WTC11 (cell line): Measurements from ENCODE around the gene THRSP. TPM values are rescaled to one million over a fixed set of nuclear protein-coding genes. Genes with fewer than 3 reads are reported as not detected.

Experiments
- ATAC-seq: fragments of 200-7000 bp; cut with Tn5 transposase; 2 replicates; pipeline ENCODE4 v1.10.0; 2021; ENCODE audit warnings: mild to moderate bottlenecking, moderate library complexity
- CTCF ChIA-PET: fragments of 300-600 bp; sonication (Branson Sonifier 250); formaldehyde crosslinking; loops from one replicate; lab custom pipeline; 2021; ENCODE audit warnings: antibody characterized with exemption; lab: Charles Lee
- POLR2A ChIA-PET: fragments of 350-600 bp; sonication (Branson Sonifier 250); formaldehyde crosslinking; loops from one replicate; lab custom pipeline; 2021; ENCODE audit warnings: antibody characterized with exemption; lab: Charles Lee
- DNase-seq: peaks from one replicate; pipeline ENCODE4 v3.0.0; 2021; ENCODE audit warnings: low spot score
- H3K27ac Mint-ChIP-seq: 2 replicates; pipeline ENCODE4 v1.8.0; 2021; ENCODE audit warnings: mixed read lengths
- H3K27me3 Mint-ChIP-seq: 2 replicates; pipeline ENCODE4 v1.8.0; 2021; ENCODE audit warnings: low read depth, mild to moderate bottlenecking, moderate library complexity, mixed read lengths
- H3K36me3 Mint-ChIP-seq: 2 replicates; pipeline ENCODE4 v1.8.0; 2021; ENCODE audit warnings: mixed read lengths
- H3K4me1 Mint-ChIP-seq: 2 replicates; pipeline ENCODE4 v1.8.0; 2022; ENCODE audit warnings: mixed read lengths
- H3K4me3 Mint-ChIP-seq: 2 replicates; pipeline ENCODE4 v1.8.0; 2021; ENCODE audit warnings: mild to moderate bottlenecking, moderate library complexity, mixed read lengths
- H3K9me3 Mint-ChIP-seq: 2 replicates; pipeline ENCODE4 v1.8.0; 2021; ENCODE audit warnings: mixed read lengths
- ATF1 ChIP-seq: sonication (generic); formaldehyde crosslinking; IDR thresholded peaks from 2 replicates; pipeline ENCODE4 v1.8.1; 2023; ENCODE audit warnings: mild to moderate bottlenecking, moderate library complexity, missing genetic modification reagents
- ATF3 ChIP-seq: sonication (generic); formaldehyde crosslinking; conservative IDR thresholded peaks from 2 replicates; pipeline ENCODE4 v1.8.1; 2022; ENCODE audit warnings: mild to moderate bottlenecking, missing genetic modification reagents
- CREB1 ChIP-seq: sonication (generic); formaldehyde crosslinking; IDR thresholded peaks from 2 replicates; pipeline ENCODE4 v1.8.0; 2023; ENCODE audit warnings: mild to moderate bottlenecking, missing genetic modification reagents
- E2F1 ChIP-seq: sonication (generic); formaldehyde crosslinking; IDR thresholded peaks from 2 replicates; pipeline ENCODE4 v1.8.0; 2022; ENCODE audit warnings: mild to moderate bottlenecking, missing genetic modification reagents
- ETV6 ChIP-seq: sonication (generic); formaldehyde crosslinking; IDR thresholded peaks from 2 replicates; pipeline ENCODE4 v1.8.1; 2022; ENCODE audit warnings: mild to moderate bottlenecking, missing genetic modification reagents
- FOXJ3 ChIP-seq: sonication (generic); formaldehyde crosslinking; IDR thresholded peaks from 2 replicates; pipeline ENCODE4 v1.9.0; 2021; ENCODE audit warnings: missing genetic modification reagents, mild to moderate bottlenecking, borderline replicate concordance
- FOXP4 ChIP-seq: sonication (generic); formaldehyde crosslinking; IDR thresholded peaks from 2 replicates; pipeline ENCODE4 v1.8.0; 2022; ENCODE audit warnings: mild to moderate bottlenecking, missing genetic modification reagents
- HMGXB4 ChIP-seq: sonication (generic); formaldehyde crosslinking; IDR thresholded peaks from 2 replicates; pipeline ENCODE4 v1.8.1; 2023; ENCODE audit warnings: mild to moderate bottlenecking, moderate library complexity, missing genetic modification reagents
- JAZF1 ChIP-seq: fragments of 250-450 bp; sonication (Bioruptor Pico); IDR thresholded peaks from 2 replicates; pipeline ENCODE4 v1.9.0; 2021; ENCODE audit warnings: moderate library complexity, mild to moderate bottlenecking, inconsistent platforms
- NFYB ChIP-seq: sonication (generic); formaldehyde crosslinking; conservative IDR thresholded peaks from 2 replicates; pipeline ENCODE4 v1.8.0; 2022; ENCODE audit warnings: low read depth, missing genetic modification reagents
- NR3C1 ChIP-seq: sonication (generic); formaldehyde crosslinking; conservative IDR thresholded peaks from 2 replicates; pipeline ENCODE4 v1.8.1; 2023; ENCODE audit warnings: low read depth, mild to moderate bottlenecking, missing genetic modification reagents
- PRRX2 ChIP-seq: fragments of 250-450 bp; sonication (Bioruptor Pico); IDR thresholded peaks from 2 replicates; pipeline ENCODE4 v1.8.0; 2021; ENCODE audit warnings: mild to moderate bottlenecking
- SMAD3 ChIP-seq: sonication (generic); formaldehyde crosslinking; IDR thresholded peaks from 2 replicates; pipeline ENCODE4 v1.8.0; 2022; ENCODE audit warnings: missing genetic modification reagents, mild to moderate bottlenecking, borderline replicate concordance
- SOX15 ChIP-seq: fragments of 250-450 bp; sonication (Bioruptor Pico); IDR thresholded peaks from 2 replicates; pipeline ENCODE4 v1.9.0; 2021; ENCODE audit warnings: mild to moderate bottlenecking
- SP1 ChIP-seq: sonication (generic); formaldehyde crosslinking; conservative IDR thresholded peaks from 2 replicates; pipeline ENCODE4 v1.8.1; 2022; ENCODE audit warnings: missing genetic modification reagents
- USF1 ChIP-seq: sonication (generic); formaldehyde crosslinking; IDR thresholded peaks from 2 replicates; pipeline ENCODE4 v1.8.0; 2022; ENCODE audit warnings: mild to moderate bottlenecking, missing genetic modification reagents
- ZNF121 ChIP-seq: sonication (generic); formaldehyde crosslinking; IDR thresholded peaks from 2 replicates; pipeline ENCODE4 v1.8.0; 2023; ENCODE audit warnings: missing genetic modification reagents
- ZNF219 ChIP-seq: sonication (generic); formaldehyde crosslinking; IDR thresholded peaks from 2 replicates; pipeline ENCODE4 v1.8.0; 2023; ENCODE audit warnings: missing genetic modification reagents, mild to moderate bottlenecking, borderline replicate concordance
- ZNF281 ChIP-seq: sonication (generic); formaldehyde crosslinking; IDR thresholded peaks from 2 replicates; pipeline ENCODE4 v1.8.0; 2023; ENCODE audit warnings: mild to moderate bottlenecking, missing genetic modification reagents
- ZNF416 ChIP-seq: fragments of 250-450 bp; sonication (Bioruptor Pico); IDR thresholded peaks from 2 replicates; pipeline ENCODE4 v1.9.0; 2021; ENCODE audit warnings: mild to moderate bottlenecking, inconsistent platforms
- ZNF671 ChIP-seq: fragments of 250-450 bp; sonication (Bioruptor Pico); IDR thresholded peaks from 2 replicates; pipeline ENCODE4 v1.8.0; 2021; ENCODE audit warnings: mild to moderate bottlenecking
- total RNA-seq: library from RNA; stranded (reverse); gene quantifications from 3 replicates; pipeline ENCODE4 v1.2.3, GENCODE V29; 2021
- TF ChIP-seq, protein P1 (sequence below): fragments of 250-450 bp; sonication (Bioruptor Pico); IDR thresholded peaks from 2 replicates; pipeline ENCODE4 v1.9.0; 2021; ENCODE audit warnings: mild to moderate bottlenecking
- TF ChIP-seq, protein P2 (sequence below): sonication (generic); formaldehyde crosslinking; IDR thresholded peaks from 2 replicates; pipeline ENCODE4 v1.8.0; 2023; ENCODE audit warnings: missing genetic modification reagents
- TF ChIP-seq, protein P3 (sequence below): sonication (generic); formaldehyde crosslinking; IDR thresholded peaks from 2 replicates; pipeline ENCODE4 v1.8.1; 2023; ENCODE audit warnings: mild to moderate bottlenecking, missing genetic modification reagents

THRSP gene
- total RNA-seq, 1 experiment from 2014 or later, result not detected

DNA sequence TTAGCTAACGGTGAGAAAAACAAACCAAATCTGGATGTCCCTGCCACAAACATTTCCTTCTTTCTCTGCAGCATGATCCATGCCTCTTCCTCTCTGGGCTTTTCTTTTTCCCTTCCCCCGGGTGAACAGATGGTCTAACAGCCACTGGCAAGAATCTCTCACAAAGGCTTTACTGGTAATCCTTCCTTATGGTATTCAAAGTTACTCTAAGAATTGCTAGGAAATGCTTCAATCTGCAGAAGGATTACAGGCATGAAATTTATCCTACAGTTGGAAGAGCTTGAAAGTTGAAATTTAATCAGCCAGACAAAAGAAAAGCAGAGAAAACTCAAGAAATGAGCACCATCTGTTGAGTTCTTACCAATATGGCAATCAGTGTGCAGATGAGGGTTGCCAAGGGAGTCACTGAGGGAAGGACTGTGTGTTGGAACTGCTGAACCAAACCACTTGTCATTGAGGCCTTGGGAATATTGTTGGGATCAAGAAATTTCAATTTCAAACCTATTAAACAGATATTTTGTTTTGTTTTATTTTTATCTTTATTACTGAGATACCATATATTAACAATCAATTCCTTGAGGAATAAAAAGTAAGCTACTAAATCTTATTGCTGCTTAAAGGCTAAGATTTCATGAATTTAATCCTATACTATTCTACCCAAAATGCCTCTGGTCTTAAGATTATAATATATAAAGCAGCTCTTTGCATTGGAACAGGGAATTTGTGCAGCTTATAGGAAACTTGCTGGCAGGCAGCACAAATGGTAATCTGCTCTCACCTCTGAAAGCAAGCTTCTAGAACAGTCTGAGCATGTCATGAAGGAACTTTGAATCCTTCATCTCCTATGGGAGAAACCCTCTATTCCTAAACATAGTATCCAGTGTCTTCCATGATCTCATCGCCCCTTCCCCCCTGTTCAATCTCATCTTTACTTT lies 45.7 kb downstream of the THRSP start:
- Mint-ChIP-seq H3K9me3 (no peaks in the 10 kb centered on the region), H3K36me3 (peaks cover 49% of the 10 kb centered on the region), H3K4me3 (no peak overlapping the region), H3K27ac (peak overlapping the region; percentile 88), H3K27me3 (no peaks in the 10 kb centered on the region), H3K4me1 (no peaks in the 10 kb centered on the region)
- DNase-seq, result no peak
- ChIA-PET CTCF (no interaction called here), POLR2A (no interaction called here)
- ATAC-seq, result no peak
- TF ChIP-seq SMAD3 (CRISPR knock-in tag), result no peak
- TF ChIP-seq, protein P1, sequence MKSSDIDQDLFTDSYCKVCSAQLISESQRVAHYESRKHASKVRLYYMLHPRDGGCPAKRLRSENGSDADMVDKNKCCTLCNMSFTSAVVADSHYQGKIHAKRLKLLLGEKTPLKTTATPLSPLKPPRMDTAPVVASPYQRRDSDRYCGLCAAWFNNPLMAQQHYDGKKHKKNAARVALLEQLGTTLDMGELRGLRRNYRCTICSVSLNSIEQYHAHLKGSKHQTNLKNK (CRISPR knock-in tag), result no peak
- TF ChIP-seq SOX15 (CRISPR knock-in tag), result no peak
- TF ChIP-seq CREB1 (CRISPR knock-in tag), result no peak
- TF ChIP-seq ATF3 (CRISPR knock-in tag), result no peak
- TF ChIP-seq NFYB (CRISPR knock-in tag), result no peak
- no peak for TF ChIP-seq HMGXB4 (CRISPR knock-in tag)
- no peak for TF ChIP-seq ZNF416 (CRISPR knock-in tag)
- TF ChIP-seq NR3C1, result no peak
- TF ChIP-seq ATF1 (CRISPR knock-in tag), result no peak
- TF ChIP-seq FOXJ3 (CRISPR knock-in tag), result no peak
- TF ChIP-seq, protein P2, sequence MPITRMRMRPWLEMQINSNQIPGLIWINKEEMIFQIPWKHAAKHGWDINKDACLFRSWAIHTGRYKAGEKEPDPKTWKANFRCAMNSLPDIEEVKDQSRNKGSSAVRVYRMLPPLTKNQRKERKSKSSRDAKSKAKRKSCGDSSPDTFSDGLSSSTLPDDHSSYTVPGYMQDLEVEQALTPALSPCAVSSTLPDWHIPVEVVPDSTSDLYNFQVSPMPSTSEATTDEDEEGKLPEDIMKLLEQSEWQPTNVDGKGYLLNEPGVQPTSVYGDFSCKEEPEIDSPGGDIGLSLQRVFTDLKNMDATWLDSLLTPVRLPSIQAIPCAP (CRISPR knock-in tag), result no peak
- no peak for TF ChIP-seq ZNF671
- TF ChIP-seq ZNF281, result no peak
- TF ChIP-seq SP1, result no peak
- TF ChIP-seq USF1 (CRISPR knock-in tag), result no peak
- no peak for TF ChIP-seq PRRX2 (CRISPR knock-in tag)

GRCh38 chr11:78110351-78110750 lies 46.7 kb downstream of the THRSP start:
- Mint-ChIP-seq H3K9me3 (no peaks in the 10 kb centered on the region), H3K27ac (no peak overlapping the region), H3K4me1 (no peaks in the 10 kb centered on the region), H3K27me3 (no peaks in the 10 kb centered on the region), H3K4me3 (no peak overlapping the region), H3K36me3 (peaks cover 50% of the 10 kb centered on the region)
- POLR2A ChIA-PET, result no interaction called here
- CTCF ChIA-PET, result no interaction called here
- no peak for ATAC-seq
- DNase-seq, result no peak
- TF ChIP-seq ETV6 (CRISPR knock-in tag), result no peak
- TF ChIP-seq E2F1 (CRISPR knock-in tag), result no peak
- TF ChIP-seq ZNF416 (CRISPR knock-in tag), result no peak
- TF ChIP-seq ZNF121 (CRISPR knock-in tag), result no peak
- no peak for TF ChIP-seq ZNF219 (CRISPR knock-in tag)
- no peak for TF ChIP-seq FOXP4 (CRISPR knock-in tag)
- TF ChIP-seq, protein P3, sequence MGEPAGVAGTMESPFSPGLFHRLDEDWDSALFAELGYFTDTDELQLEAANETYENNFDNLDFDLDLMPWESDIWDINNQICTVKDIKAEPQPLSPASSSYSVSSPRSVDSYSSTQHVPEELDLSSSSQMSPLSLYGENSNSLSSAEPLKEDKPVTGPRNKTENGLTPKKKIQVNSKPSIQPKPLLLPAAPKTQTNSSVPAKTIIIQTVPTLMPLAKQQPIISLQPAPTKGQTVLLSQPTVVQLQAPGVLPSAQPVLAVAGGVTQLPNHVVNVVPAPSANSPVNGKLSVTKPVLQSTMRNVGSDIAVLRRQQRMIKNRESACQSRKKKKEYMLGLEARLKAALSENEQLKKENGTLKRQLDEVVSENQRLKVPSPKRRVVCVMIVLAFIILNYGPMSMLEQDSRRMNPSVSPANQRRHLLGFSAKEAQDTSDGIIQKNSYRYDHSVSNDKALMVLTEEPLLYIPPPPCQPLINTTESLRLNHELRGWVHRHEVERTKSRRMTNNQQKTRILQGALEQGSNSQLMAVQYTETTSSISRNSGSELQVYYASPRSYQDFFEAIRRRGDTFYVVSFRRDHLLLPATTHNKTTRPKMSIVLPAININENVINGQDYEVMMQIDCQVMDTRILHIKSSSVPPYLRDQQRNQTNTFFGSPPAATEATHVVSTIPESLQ (CRISPR knock-in tag), result no peak
- no peak for TF ChIP-seq JAZF1 (CRISPR knock-in tag)
